ENCODE data around the gene DNAJC27.

The DNAJC27 gene

GRCh38 chr2:24957976-24958375 lies 13.8 kb downstream of the DNAJC27 start:
- Mint-ChIP-seq H3K36me3 (ENCODE audit: insufficient read depth) (peaks cover 47% of the 10 kb centered on the region), H3K27ac (no peak overlapping the region), H3K27me3 (no peaks in the 10 kb centered on the region), H3K9me3 (no peaks in the 10 kb centered on the region), H3K4me1 (ENCODE audit: low read depth in 2 of 2) (peaks cover 4 to 27% of the 10 kb centered on the region in 2 donors), H3K4me3 (no peak overlapping the region)
- DNase-seq (no peak), ATAC-seq (replicated peaks) (no peak)

- no peak overlapping the region for H3K4me3 Mint-ChIP-seq
- peaks cover 4 to 28% of the 10 kb centered on the region in 2 donors for H3K4me1 Mint-ChIP-seq (ENCODE audit: low read depth in 2 of 2)
- DNase-seq: no peak
- no peak overlapping the region for H3K27ac Mint-ChIP-seq
- ATAC-seq (replicated peaks): no peak
- no peaks in the 10 kb centered on the region for H3K9me3 Mint-ChIP-seq
- peaks cover 40% of the 10 kb centered on the region for H3K36me3 Mint-ChIP-seq (ENCODE audit: insufficient read depth)
- H3K27me3 Mint-ChIP-seq: no peaks in the 10 kb centered on the region
Measured at GRCh38 chr2:24957221-24957620, 14.5 kb downstream of the DNAJC27 start.

- DNase-seq: no peak
- Mint-ChIP-seq H3K4me1 (ENCODE audit: low read depth in 2 of 2) (peaks cover 4 to 21% of the 10 kb centered on the region in 2 donors), H3K4me3 (no peak overlapping the region), H3K36me3 (ENCODE audit: insufficient read depth) (peaks cover 35% of the 10 kb centered on the region), H3K9me3 (no peaks in the 10 kb centered on the region), H3K27me3 (no peaks in the 10 kb centered on the region), H3K27ac (peak overlapping the region in 1 of 2 donors; percentile 38)
- no peak for ATAC-seq (replicated peaks)
Measured at GRCh38 chr2:24955921-24956320, 15.8 kb downstream of the DNAJC27 start.

- Mint-ChIP-seq H3K4me3 (no peak overlapping the region), H3K36me3 (ENCODE audit: insufficient read depth) (peaks cover 37% of the 10 kb centered on the region), H3K4me1 (ENCODE audit: low read depth in 2 of 2) (peaks cover 4 to 15% of the 10 kb centered on the region in 2 donors), H3K27ac (peak overlapping the region in 1 of 2 donors; percentile 38), H3K9me3 (no peaks in the 10 kb centered on the region), H3K27me3 (no peaks in the 10 kb centered on the region)
- no peak for DNase-seq
- ATAC-seq (replicated peaks): no peak
Measured at GRCh38 chr2:24955232-24955631, 16.5 kb downstream of the DNAJC27 start.

GRCh38 chr2:24950102-24950501 lies 21.7 kb downstream of the DNAJC27 start:
- H3K27ac Mint-ChIP-seq: no peak overlapping the region
- DNase-seq: no peak
- no peak for ATAC-seq (replicated peaks)
- no peaks in the 10 kb centered on the region for H3K27me3 Mint-ChIP-seq
- H3K4me3 Mint-ChIP-seq: no peak overlapping the region
- H3K36me3 Mint-ChIP-seq (ENCODE audit: insufficient read depth): peaks cover 31% of the 10 kb centered on the region
- peaks cover 3 to 4% of the 10 kb centered on the region in 2 donors for H3K4me1 Mint-ChIP-seq (ENCODE audit: low read depth in 2 of 2)
- no peaks in the 10 kb centered on the region for H3K9me3 Mint-ChIP-seq

- Mint-ChIP-seq H3K4me1 (ENCODE audit: low read depth in 2 of 2) (peaks cover 0 to 3% of the 10 kb centered on the region in 2 donors), H3K4me3 (no peak overlapping the region), H3K36me3 (ENCODE audit: insufficient read depth) (peaks cover 24% of the 10 kb centered on the region), H3K27me3 (no peaks in the 10 kb centered on the region), H3K27ac (no peak overlapping the region), H3K9me3 (no peaks in the 10 kb centered on the region)
- no peak for ATAC-seq (replicated peaks)
- DNase-seq: no peak
Measured at GRCh38 chr2:24948506-24948905, 23.2 kb downstream of the DNAJC27 start.

- Mint-ChIP-seq H3K4me1 (ENCODE audit: low read depth in 2 of 2) (no peaks in the 10 kb centered on the region), H3K4me3 (no peak overlapping the region), H3K27me3 (no peaks in the 10 kb centered on the region), H3K27ac (no peak overlapping the region), H3K9me3 (no peaks in the 10 kb centered on the region), H3K36me3 (ENCODE audit: insufficient read depth) (peaks cover 27% of the 10 kb centered on the region)
- DNase-seq (no peak), ATAC-seq (replicated peaks) (no peak)
Measured at GRCh38 chr2:24947561-24948157, 24.1 kb downstream of the DNAJC27 start.

GRCh38 chr2:24945907-24946306 lies 25.8 kb downstream of the DNAJC27 start:
- H3K27me3 Mint-ChIP-seq: no peaks in the 10 kb centered on the region
- peaks cover 27% of the 10 kb centered on the region for H3K36me3 Mint-ChIP-seq (ENCODE audit: insufficient read depth)
- ATAC-seq (replicated peaks) (no peak), DNase-seq (no peak)
- no peaks in the 10 kb centered on the region for H3K9me3 Mint-ChIP-seq
- H3K27ac Mint-ChIP-seq: peak overlapping the region in 1 of 2 donors; percentile 66
- no peaks in the 10 kb centered on the region for H3K4me1 Mint-ChIP-seq (ENCODE audit: low read depth in 2 of 2)
- no peak overlapping the region for H3K4me3 Mint-ChIP-seq

- H3K4me1 Mint-ChIP-seq (ENCODE audit: low read depth in 2 of 2): no peaks in the 10 kb centered on the region
- H3K27ac Mint-ChIP-seq: no peak overlapping the region
- no peaks in the 10 kb centered on the region for H3K27me3 Mint-ChIP-seq
- no peak for ATAC-seq (replicated peaks)
- no peak overlapping the region for H3K4me3 Mint-ChIP-seq
- no peak for DNase-seq
- peaks cover 21% of the 10 kb centered on the region for H3K36me3 Mint-ChIP-seq (ENCODE audit: insufficient read depth)
- no peaks in the 10 kb centered on the region for H3K9me3 Mint-ChIP-seq
Measured at GRCh38 chr2:24943427-24944053, 28.2 kb downstream of the DNAJC27 start.

- no peak overlapping the region for H3K27ac Mint-ChIP-seq
- no peak overlapping the region for H3K4me3 Mint-ChIP-seq
- H3K36me3 Mint-ChIP-seq (ENCODE audit: insufficient read depth): peaks cover 3% of the 10 kb centered on the region
- ATAC-seq (replicated peaks) (no peak), DNase-seq (no peak)
- no peaks in the 10 kb centered on the region for H3K9me3 Mint-ChIP-seq
- no peaks in the 10 kb centered on the region for H3K4me1 Mint-ChIP-seq (ENCODE audit: low read depth in 2 of 2)
- no peaks in the 10 kb centered on the region for H3K27me3 Mint-ChIP-seq
Measured at GRCh38 chr2:24939353-24939752, 32.4 kb downstream of the DNAJC27 start.

- ATAC-seq (replicated peaks) (no peak), DNase-seq (no peak)
- H3K27me3 Mint-ChIP-seq: no peaks in the 10 kb centered on the region
- no peaks in the 10 kb centered on the region for H3K4me1 Mint-ChIP-seq (ENCODE audit: low read depth in 2 of 2)
- no peaks in the 10 kb centered on the region for H3K36me3 Mint-ChIP-seq (ENCODE audit: insufficient read depth)
- no peak overlapping the region for H3K27ac Mint-ChIP-seq
- no peaks in the 10 kb centered on the region for H3K9me3 Mint-ChIP-seq
- H3K4me3 Mint-ChIP-seq: no peak overlapping the region
Measured at GRCh38 chr2:24937236-24937635, 34.5 kb downstream of the DNAJC27 start.

GRCh38 chr2:24935145-24935544 lies 36.6 kb downstream of the DNAJC27 start:
- ATAC-seq (replicated peaks): no peak

GRCh38 chr2:24932715-24933114 lies 39.0 kb downstream of the DNAJC27 start:
- no peak overlapping the region for H3K27ac Mint-ChIP-seq
- no peaks in the 10 kb centered on the region for H3K27me3 Mint-ChIP-seq
- H3K9me3 Mint-ChIP-seq: no peaks in the 10 kb centered on the region
- H3K4me1 Mint-ChIP-seq (ENCODE audit: low read depth in 2 of 2): peaks cover 5 to 7% of the 10 kb centered on the region in 2 donors
- no peak for DNase-seq
- no peak for ATAC-seq (replicated peaks)
- H3K36me3 Mint-ChIP-seq (ENCODE audit: insufficient read depth): peaks cover 2% of the 10 kb centered on the region
- H3K4me3 Mint-ChIP-seq: no peak overlapping the region

More at GRCh38 chr2:24935145-24935544, 36.6 kb downstream of the DNAJC27 start:
- no peak overlapping the region for H3K27ac Mint-ChIP-seq
- H3K9me3 Mint-ChIP-seq: no peaks in the 10 kb centered on the region
- H3K27me3 Mint-ChIP-seq: no peaks in the 10 kb centered on the region
- no peak for DNase-seq
- H3K36me3 Mint-ChIP-seq (ENCODE audit: insufficient read depth): no peaks in the 10 kb centered on the region
- no peak overlapping the region for H3K4me3 Mint-ChIP-seq
- H3K4me1 Mint-ChIP-seq (ENCODE audit: low read depth in 2 of 2): peaks cover 5 to 7% of the 10 kb centered on the region in 2 donors

GRCh38 chr2:24930768-24931167 lies 41.0 kb downstream of the DNAJC27 start:
- Mint-ChIP-seq H3K9me3 (no peaks in the 10 kb centered on the region), H3K27me3 (no peaks in the 10 kb centered on the region), H3K36me3 (ENCODE audit: insufficient read depth) (peaks cover 2% of the 10 kb centered on the region), H3K27ac (peak overlapping the region in 1 of 2 donors; percentile 27), H3K4me1 (ENCODE audit: low read depth in 2 of 2) (peaks cover 5 to 7% of the 10 kb centered on the region in 2 donors), H3K4me3 (no peak overlapping the region)
- DNase-seq (no peak), ATAC-seq (replicated peaks) (no peak)
